Measurements from ENCODE around the gene CASP8AP2. TPM values are rescaled to one million over a fixed set of nuclear protein-coding genes. Genes with fewer than 3 reads are reported as not detected.

The CASP8AP2 gene
- total RNA-seq, 1 experiment from 2014 or later = 22.9 TPM

DNA sequence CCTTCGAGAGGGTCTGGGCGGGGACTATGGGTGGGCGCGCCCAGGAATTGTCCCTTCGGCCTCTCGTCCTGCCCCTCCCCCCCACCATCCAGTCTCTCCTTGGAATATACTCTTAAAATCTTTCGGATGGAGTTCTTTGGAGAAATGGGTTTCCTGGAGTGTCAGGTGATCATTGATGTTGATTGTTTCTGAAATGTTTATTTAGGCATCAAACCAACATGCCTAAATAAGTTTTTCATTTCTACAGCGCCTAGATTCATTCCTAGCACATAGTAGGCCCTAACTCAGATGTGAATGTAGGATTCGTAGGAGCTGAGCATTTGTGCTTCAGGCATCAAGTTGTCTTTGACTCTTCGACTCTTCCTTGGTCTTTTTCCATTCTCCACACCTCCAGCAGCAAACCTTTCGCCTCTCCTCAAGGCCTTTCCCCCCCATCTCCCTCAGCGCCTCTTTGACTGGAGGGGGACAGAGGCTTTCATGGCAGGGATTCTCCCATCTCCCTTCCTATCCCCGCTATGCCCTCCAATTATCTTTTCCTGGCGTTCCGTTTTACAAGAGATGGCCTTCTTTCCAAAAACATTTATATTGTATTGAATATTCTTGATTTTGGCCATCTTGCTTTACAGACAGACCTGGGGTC lies 610 bp downstream of the CASP8AP2 start:
- intact Hi-C loops (cut with micrococcal nuclease; ENCODE audit: unreplicated experiment) (no loop called here), in situ Hi-C loops (cut with HindIII; ENCODE audit: low pct_unique_long_range_greater_than_20kb, low sequenced_read_pairs) (no loop called here)
- DNase-seq (ENCODE audit: low read depth, low spot score) = no peak
- CTCF ChIA-PET = no interaction called here
- no peaks in the 10 kb centered on the region for H3K27me3 ChIP-seq (ENCODE audit: control insufficient read depth, insufficient read depth, low read length)
- no peaks in the 10 kb centered on the region for H3K9me3 ChIP-seq (ENCODE audit: control insufficient read depth, insufficient read depth, low read depth, low read length)
- H3K4me3 ChIP-seq (ENCODE audit: low read depth in 2 of 2, low read length in 2 of 2) = peak overlapping the region; percentile 81 to 97
- peak overlapping the region; percentile 91 for H3K27ac ChIP-seq (ENCODE audit: low read length)
- H3K36me3 ChIP-seq (ENCODE audit: control insufficient read depth, insufficient read depth, low read length) = no peaks in the 10 kb centered on the region; the same call in 1 of the 2 replicates
- POLR2A ChIA-PET = no interaction called here
- ATAC-seq = no peak
- peak; percentile 18; the same call in 1 of the 2 replicates for TF ChIP-seq POLR2AphosphoS5 (IDR thresholded peaks at IDR 0.05; ENCODE audit: low read depth, low read length)
- TF ChIP-seq TCF7L2 (IDR thresholded peaks at IDR 0.05; ENCODE audit: low read depth, low read length) = no peak
- BruUV-seq (replicated peaks) = TSS peak; percentile 75
- H3K4me1 ChIP-seq (ENCODE audit: control insufficient read depth, insufficient read depth, low read length) = peaks cover 5% of the 10 kb centered on the region

DNA sequence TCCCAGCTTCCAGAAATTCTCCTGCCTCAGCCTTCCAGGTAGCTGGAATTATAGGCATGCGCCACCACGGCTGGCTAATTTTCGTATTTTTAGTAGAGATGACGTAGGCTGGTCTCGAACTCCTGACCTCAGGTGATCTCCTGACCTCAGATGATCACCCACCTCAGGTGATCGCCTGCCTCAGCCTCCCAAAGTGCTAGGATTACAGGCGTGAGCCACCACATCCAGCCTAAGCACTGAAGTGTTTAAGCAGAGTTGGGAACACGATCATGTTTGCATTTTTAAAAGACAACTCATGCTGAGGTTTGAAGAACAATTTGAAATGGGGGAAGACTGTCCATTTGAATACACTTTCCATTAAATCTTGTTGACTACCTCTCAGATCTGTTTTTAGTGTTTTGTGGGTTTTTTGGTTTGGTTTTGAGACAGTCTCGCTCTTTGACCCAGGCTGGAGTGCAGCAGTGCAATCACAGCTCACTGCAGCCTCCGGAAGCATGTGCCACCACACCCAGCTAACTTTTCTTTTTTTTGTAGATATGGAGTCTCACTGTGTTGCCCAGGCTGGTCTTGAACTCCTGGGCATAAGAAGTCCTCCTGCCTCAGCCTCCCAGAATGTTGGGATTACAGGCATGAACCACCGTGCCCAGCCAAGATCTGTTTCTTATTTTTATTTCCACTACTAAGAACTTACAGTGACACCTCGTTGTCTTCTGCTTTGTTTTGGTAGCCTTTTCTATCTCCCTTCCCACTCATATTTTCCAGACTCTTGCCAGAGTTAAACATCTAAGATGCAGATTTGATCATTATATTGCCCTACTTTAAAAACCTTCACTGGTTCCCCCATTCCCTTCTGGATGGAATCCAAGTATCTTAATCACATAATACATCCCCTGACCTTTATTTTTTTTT lies 5.5 kb downstream of the CASP8AP2 start:
- in situ Hi-C loops (cut with HindIII; ENCODE audit: low pct_unique_long_range_greater_than_20kb, low sequenced_read_pairs) (no loop called here), intact Hi-C loops (cut with micrococcal nuclease; ENCODE audit: unreplicated experiment) (no loop called here)
- Histone ChIP-seq H3K27me3 (ENCODE audit: control insufficient read depth, insufficient read depth, low read length) (no peaks in the 10 kb centered on the region), H3K4me1 (ENCODE audit: control insufficient read depth, insufficient read depth, low read length) (peaks cover 5% of the 10 kb centered on the region), H3K27ac (ENCODE audit: low read length) (no peak overlapping the region), H3K4me3 (ENCODE audit: low read depth in 2 of 2, low read length in 2 of 2) (no peak overlapping the region), H3K36me3 (ENCODE audit: control insufficient read depth, insufficient read depth, low read length) (no peaks in the 10 kb centered on the region; the same call in 1 of the 2 replicates), H3K9me3 (ENCODE audit: control insufficient read depth, insufficient read depth, low read depth, low read length) (no peaks in the 10 kb centered on the region)
- BruUV-seq (replicated peaks) = no TSS peak
- DNase-seq (ENCODE audit: low read depth, low spot score) (no peak), ATAC-seq (no peak)
- POLR2A ChIA-PET = interaction anchor here (0.6 to 0.7 kb wide), 2 partner anchors 16 to 359 kb away, joined by 4 to 5 read pairs; no protein-coding TSS in a partner anchor
- TF ChIP-seq SIN3A (IDR thresholded peaks at IDR 0.05; ENCODE audit: borderline replicate concordance, insufficient read depth, low read depth, low read length) (no peak), TCF7L2 (IDR thresholded peaks at IDR 0.05; ENCODE audit: low read depth, low read length) (no peak), POLR2AphosphoS5 (IDR thresholded peaks at IDR 0.05; ENCODE audit: low read depth, low read length) (no peak)
- TF ChIP-seq, protein P1, sequence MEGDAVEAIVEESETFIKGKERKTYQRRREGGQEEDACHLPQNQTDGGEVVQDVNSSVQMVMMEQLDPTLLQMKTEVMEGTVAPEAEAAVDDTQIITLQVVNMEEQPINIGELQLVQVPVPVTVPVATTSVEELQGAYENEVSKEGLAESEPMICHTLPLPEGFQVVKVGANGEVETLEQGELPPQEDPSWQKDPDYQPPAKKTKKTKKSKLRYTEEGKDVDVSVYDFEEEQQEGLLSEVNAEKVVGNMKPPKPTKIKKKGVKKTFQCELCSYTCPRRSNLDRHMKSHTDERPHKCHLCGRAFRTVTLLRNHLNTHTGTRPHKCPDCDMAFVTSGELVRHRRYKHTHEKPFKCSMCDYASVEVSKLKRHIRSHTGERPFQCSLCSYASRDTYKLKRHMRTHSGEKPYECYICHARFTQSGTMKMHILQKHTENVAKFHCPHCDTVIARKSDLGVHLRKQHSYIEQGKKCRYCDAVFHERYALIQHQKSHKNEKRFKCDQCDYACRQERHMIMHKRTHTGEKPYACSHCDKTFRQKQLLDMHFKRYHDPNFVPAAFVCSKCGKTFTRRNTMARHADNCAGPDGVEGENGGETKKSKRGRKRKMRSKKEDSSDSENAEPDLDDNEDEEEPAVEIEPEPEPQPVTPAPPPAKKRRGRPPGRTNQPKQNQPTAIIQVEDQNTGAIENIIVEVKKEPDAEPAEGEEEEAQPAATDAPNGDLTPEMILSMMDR (IDR thresholded peaks at IDR 0.05) = no peak
- TF ChIP-seq, protein P2, sequence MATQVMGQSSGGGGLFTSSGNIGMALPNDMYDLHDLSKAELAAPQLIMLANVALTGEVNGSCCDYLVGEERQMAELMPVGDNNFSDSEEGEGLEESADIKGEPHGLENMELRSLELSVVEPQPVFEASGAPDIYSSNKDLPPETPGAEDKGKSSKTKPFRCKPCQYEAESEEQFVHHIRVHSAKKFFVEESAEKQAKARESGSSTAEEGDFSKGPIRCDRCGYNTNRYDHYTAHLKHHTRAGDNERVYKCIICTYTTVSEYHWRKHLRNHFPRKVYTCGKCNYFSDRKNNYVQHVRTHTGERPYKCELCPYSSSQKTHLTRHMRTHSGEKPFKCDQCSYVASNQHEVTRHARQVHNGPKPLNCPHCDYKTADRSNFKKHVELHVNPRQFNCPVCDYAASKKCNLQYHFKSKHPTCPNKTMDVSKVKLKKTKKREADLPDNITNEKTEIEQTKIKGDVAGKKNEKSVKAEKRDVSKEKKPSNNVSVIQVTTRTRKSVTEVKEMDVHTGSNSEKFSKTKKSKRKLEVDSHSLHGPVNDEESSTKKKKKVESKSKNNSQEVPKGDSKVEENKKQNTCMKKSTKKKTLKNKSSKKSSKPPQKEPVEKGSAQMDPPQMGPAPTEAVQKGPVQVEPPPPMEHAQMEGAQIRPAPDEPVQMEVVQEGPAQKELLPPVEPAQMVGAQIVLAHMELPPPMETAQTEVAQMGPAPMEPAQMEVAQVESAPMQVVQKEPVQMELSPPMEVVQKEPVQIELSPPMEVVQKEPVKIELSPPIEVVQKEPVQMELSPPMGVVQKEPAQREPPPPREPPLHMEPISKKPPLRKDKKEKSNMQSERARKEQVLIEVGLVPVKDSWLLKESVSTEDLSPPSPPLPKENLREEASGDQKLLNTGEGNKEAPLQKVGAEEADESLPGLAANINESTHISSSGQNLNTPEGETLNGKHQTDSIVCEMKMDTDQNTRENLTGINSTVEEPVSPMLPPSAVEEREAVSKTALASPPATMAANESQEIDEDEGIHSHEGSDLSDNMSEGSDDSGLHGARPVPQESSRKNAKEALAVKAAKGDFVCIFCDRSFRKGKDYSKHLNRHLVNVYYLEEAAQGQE (IDR thresholded peaks at IDR 0.05; ENCODE audit: insufficient read depth in 1 of 2, low read depth in 2 of 2, low read length in 1 of 2) = no peak
- CTCF ChIA-PET = no interaction called here
